Adrenal gland (tissue), 5 donors: ENCODE data around the gene TBC1D22A.

ENCODE experiments used
- POLR2A ChIP-seq, 2 donors: fragments of 450-650 bp; IDR thresholded peaks; one replicate each; pipeline ENCODE4 v1.6.1; 2017; ENCODE audit warnings: antibody characterized with exemption in 2 of 2, mild to moderate bottlenecking in 2 of 2, moderate library complexity in 1 of 2
- TF ChIP-seq, protein P1 (sequence below), 6 experiments: fragments of 450-650 bp in 4 of 6; fragments of 200-600 bp in 2 of 6; sonication (generic) in 1 of 6; IDR thresholded peaks; 1 replicate in 5 of 6; 2 replicates in 1 of 6; pipeline versions ENCODE4 v1.5.1 to v1.8.0; 2016 to 2021; ENCODE audit warnings: antibody characterized with exemption in 6 of 6, mild to moderate bottlenecking in 2 of 6, moderate library complexity in 1 of 6
- donor health status: DM: no; HTN: no; CAD: no.

DNA sequence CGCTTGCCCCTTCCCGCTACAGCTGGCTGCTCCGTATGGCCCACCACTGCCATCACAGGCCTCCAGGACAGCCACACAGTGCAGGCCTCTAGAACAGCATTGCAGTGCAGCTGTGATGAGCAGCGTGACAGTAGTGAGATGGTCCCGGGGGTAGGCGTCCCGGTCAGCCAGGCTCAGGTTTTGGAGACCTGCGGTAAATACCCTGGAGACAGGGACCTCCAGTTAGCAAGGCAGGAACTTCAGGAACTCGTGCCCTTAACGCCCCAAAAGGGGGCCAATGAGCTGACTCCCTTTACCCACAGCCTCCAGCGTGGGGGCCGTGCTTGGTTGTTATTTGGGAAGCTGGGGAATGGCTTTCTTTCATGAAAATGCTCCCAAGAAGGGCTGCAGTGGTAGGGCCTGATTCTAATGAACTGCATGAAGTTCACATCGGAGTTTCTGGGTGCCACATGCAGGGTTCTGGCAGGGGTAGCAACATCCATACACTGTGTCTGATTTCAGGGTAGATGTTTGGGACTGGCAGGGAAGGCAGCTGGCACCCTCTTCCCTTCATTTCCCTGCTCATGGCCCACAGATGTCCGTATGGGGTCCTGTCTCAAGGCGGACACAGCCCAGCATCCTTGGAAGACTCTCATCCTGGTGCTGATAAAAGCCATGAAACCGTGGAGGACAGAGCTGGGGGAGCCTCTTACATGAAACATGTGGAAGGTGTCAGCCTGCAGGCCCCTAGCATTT, 440.5 kb downstream of the TBC1D22A start:
- TF ChIP-seq, protein P1, sequence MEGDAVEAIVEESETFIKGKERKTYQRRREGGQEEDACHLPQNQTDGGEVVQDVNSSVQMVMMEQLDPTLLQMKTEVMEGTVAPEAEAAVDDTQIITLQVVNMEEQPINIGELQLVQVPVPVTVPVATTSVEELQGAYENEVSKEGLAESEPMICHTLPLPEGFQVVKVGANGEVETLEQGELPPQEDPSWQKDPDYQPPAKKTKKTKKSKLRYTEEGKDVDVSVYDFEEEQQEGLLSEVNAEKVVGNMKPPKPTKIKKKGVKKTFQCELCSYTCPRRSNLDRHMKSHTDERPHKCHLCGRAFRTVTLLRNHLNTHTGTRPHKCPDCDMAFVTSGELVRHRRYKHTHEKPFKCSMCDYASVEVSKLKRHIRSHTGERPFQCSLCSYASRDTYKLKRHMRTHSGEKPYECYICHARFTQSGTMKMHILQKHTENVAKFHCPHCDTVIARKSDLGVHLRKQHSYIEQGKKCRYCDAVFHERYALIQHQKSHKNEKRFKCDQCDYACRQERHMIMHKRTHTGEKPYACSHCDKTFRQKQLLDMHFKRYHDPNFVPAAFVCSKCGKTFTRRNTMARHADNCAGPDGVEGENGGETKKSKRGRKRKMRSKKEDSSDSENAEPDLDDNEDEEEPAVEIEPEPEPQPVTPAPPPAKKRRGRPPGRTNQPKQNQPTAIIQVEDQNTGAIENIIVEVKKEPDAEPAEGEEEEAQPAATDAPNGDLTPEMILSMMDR (IDR thresholded peaks at IDR 0.05): no peak
- no peak for TF ChIP-seq POLR2A (IDR thresholded peaks at IDR 0.05)
